ENCODE measurements around the gene CELF5. TPM values are rescaled to one million over a fixed set of nuclear protein-coding genes. Genes with fewer than 3 reads are reported as not detected.

Gene CELF5
- total and polyA plus RNA-seq, 2 experiments from 2014 or later = 1.1 TPM; not detected in 1

DNA sequence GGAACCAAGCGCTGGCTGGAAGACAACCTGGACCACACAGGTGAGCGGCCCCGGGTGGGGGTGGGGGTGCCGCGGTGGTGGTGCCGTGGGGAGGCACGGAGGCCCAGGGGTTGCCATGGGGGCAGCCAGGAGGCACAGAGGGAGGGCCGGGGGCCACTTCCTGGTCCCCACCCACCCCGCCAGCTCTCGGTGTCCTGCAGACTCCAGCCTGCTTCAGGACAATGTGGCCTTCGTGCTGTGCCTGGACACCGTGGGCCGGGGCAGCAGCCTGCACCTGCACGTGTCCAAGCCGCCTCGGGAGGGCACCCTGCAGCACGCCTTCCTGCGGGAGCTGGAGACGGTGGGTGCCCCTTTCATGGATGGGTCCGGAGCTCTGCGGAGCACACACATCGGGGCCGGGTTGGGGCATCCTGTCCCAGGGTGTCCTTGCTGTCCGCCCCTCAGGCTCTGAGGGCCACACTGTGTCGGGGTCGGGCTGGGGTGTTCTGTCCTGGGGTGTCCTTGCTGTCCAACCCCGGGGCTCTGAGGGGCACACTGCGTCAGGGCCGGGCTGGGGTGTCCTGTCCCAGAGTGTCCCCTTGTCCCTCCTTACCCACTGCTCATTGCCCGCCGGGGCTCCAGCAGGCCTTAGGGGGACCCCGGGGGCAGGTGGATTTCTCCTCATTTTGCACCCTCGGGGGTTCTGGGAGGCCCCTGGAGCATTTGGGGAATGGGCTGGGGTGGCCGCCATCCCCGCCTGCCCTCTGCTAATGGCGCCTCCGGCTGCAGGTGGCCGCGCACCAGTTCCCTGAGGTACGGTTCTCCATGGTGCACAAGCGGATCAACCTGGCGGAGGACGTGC, 20.4 kb upstream of the CELF5 start:
- H3K27me3 ChIP-seq (replicated peaks; ENCODE audit: insufficient read depth) = no peaks in the 10 kb centered on the region
- no peaks in the 10 kb centered on the region; the same call in 1 of the 2 replicates for H3K36me3 ChIP-seq (ENCODE audit: low read depth)
- H3K9me3 ChIP-seq (ENCODE audit: low read depth) = no peaks in the 10 kb centered on the region
- TF ChIP-seq EZH2 (IDR thresholded peaks at IDR 0.05; ENCODE audit: insufficient read depth, poor library complexity, severe bottlenecking) = no peak
- TF ChIP-seq EZH2phosphoT487 (IDR thresholded peaks at IDR 0.05; ENCODE audit: insufficient read depth, low read depth) = no peak
- no peaks in the 10 kb centered on the region for H3K79me2 ChIP-seq (ENCODE audit: insufficient read depth)
- DNase-seq = no peak
- no peak overlapping the region for H3K9ac ChIP-seq
- H3F3A ChIP-seq (ENCODE audit: insufficient read depth) = no peaks in the 10 kb centered on the region
- no peaks in the 10 kb centered on the region for H3K4me1 ChIP-seq (ENCODE audit: insufficient read depth)
- H3K9me2 ChIP-seq (ENCODE audit: insufficient read depth) = no peaks in the 10 kb centered on the region
- no peak overlapping the region for H3K4me3 ChIP-seq
- H4K20me1 ChIP-seq (ENCODE audit: insufficient read depth) = no peaks in the 10 kb centered on the region
- H2AFZ ChIP-seq = no peak overlapping the region
- H3K27ac ChIP-seq = no peak overlapping the region
- 96 to 97% methylated on average over 35 to 42 of the region's 43 CpGs for WGBS, 2 experiments (ENCODE audit: low coverage in 1 of 2, low lambda C conversion rate in 2 of 2, missing lambda C conversion rate in 2 of 2)
- no peak overlapping the region for H3K4me2 ChIP-seq (ENCODE audit: unreplicated experiment)
- in situ Hi-C loops (cut with MboI) = no loop called here

DNA sequence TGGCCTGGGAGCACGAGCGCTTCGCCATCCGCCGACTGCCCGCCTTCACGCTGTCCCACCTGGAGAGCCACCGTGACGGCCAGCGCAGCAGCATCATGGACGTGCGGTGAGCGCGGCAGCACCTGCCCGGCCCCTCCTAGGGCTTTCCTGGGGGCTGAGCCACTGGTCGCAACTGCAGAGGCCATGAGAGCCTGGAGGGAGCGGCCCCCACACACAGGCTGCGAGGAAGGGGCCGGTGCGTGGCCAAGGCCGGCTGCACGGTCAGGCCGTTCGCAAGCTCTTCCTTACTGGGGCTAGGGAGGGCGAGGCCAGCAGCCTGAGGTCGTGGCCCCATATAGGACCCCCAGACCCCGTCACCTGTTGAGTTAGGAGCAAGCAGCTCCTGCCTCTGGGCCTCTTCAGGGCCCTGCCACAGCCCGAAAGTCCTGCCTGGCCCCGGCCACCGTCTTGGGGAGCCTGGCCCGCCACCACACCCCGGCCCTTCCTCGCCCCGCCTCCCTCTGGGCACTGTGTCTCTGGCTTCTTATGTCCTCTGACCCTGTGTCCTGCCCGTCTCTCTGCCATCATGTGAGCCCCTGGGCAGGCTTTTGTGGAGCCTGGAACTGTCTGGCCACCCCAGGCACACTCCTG, 19.7 kb upstream of the CELF5 start:
- no peaks in the 10 kb centered on the region for H3F3A ChIP-seq (ENCODE audit: insufficient read depth)
- H3K9me3 ChIP-seq (ENCODE audit: low read depth) = no peaks in the 10 kb centered on the region
- no peaks in the 10 kb centered on the region; the same call in 1 of the 2 replicates for H3K36me3 ChIP-seq (ENCODE audit: low read depth)
- no peak overlapping the region for H3K4me3 ChIP-seq
- H3K4me2 ChIP-seq (ENCODE audit: unreplicated experiment) = no peak overlapping the region
- no peaks in the 10 kb centered on the region for H3K9me2 ChIP-seq (ENCODE audit: insufficient read depth)
- H3K9ac ChIP-seq = no peak overlapping the region
- H4K20me1 ChIP-seq (ENCODE audit: insufficient read depth) = no peaks in the 10 kb centered on the region
- H3K27me3 ChIP-seq (replicated peaks; ENCODE audit: insufficient read depth) = no peaks in the 10 kb centered on the region
- 95 to 96% methylated on average over 21 to 35 of the region's 35 CpGs for WGBS, 2 experiments (ENCODE audit: low coverage in 1 of 2, low lambda C conversion rate in 2 of 2, missing lambda C conversion rate in 2 of 2)
- in situ Hi-C loops (cut with MboI) = no loop called here
- H3K27ac ChIP-seq = no peak overlapping the region
- no peaks in the 10 kb centered on the region for H3K4me1 ChIP-seq (ENCODE audit: insufficient read depth)
- TF ChIP-seq EZH2 (IDR thresholded peaks at IDR 0.05; ENCODE audit: insufficient read depth, poor library complexity, severe bottlenecking) (no peak), EZH2phosphoT487 (IDR thresholded peaks at IDR 0.05; ENCODE audit: insufficient read depth, low read depth) (no peak)
- no peak for DNase-seq
- no peak overlapping the region for H2AFZ ChIP-seq
- H3K79me2 ChIP-seq (ENCODE audit: insufficient read depth) = no peaks in the 10 kb centered on the region

- Histone ChIP-seq H3K36me3 (ENCODE audit: low read depth) (no peaks in the 10 kb centered on the region; the same call in 1 of the 2 replicates), H3K9me2 (ENCODE audit: insufficient read depth) (no peaks in the 10 kb centered on the region), H3F3A (ENCODE audit: insufficient read depth) (no peaks in the 10 kb centered on the region), H4K20me1 (ENCODE audit: insufficient read depth) (no peaks in the 10 kb centered on the region), H3K4me2 (ENCODE audit: unreplicated experiment) (no peak overlapping the region), H2AFZ (no peak overlapping the region), H3K27ac (no peak overlapping the region), H3K27me3 (replicated peaks; ENCODE audit: insufficient read depth) (no peaks in the 10 kb centered on the region), H3K4me1 (ENCODE audit: insufficient read depth) (no peaks in the 10 kb centered on the region), H3K9ac (no peak overlapping the region), H3K4me3 (no peak overlapping the region), H3K79me2 (ENCODE audit: insufficient read depth) (no peaks in the 10 kb centered on the region), H3K9me3 (ENCODE audit: low read depth) (no peaks in the 10 kb centered on the region)
- in situ Hi-C loops (cut with MboI) = no loop called here
- DNase-seq = no peak
- 94 to 97% methylated on average over 26 to 28 of the region's 28 CpGs for WGBS, 2 experiments (ENCODE audit: low coverage in 1 of 2, low lambda C conversion rate in 2 of 2, missing lambda C conversion rate in 2 of 2)
- TF ChIP-seq EZH2 (IDR thresholded peaks at IDR 0.05; ENCODE audit: insufficient read depth, poor library complexity, severe bottlenecking) (no peak), EZH2phosphoT487 (IDR thresholded peaks at IDR 0.05; ENCODE audit: insufficient read depth, low read depth) (no peak)
Observed at GRCh38 chr19:3206216-3206953, 18.1 kb upstream of the CELF5 start.

GRCh38 chr19:3207461-3208242, 16.8 kb upstream of the CELF5 start:
- no peaks in the 10 kb centered on the region for H3K27me3 ChIP-seq (replicated peaks; ENCODE audit: insufficient read depth)
- H2AFZ ChIP-seq = no peak overlapping the region
- H3K4me1 ChIP-seq (ENCODE audit: insufficient read depth) = no peaks in the 10 kb centered on the region
- H3K4me2 ChIP-seq (ENCODE audit: unreplicated experiment) = no peak overlapping the region
- H4K20me1 ChIP-seq (ENCODE audit: insufficient read depth) = no peaks in the 10 kb centered on the region
- no peak overlapping the region for H3K27ac ChIP-seq
- H3K9me3 ChIP-seq (ENCODE audit: low read depth) = no peaks in the 10 kb centered on the region
- H3K79me2 ChIP-seq (ENCODE audit: insufficient read depth) = no peaks in the 10 kb centered on the region
- H3K36me3 ChIP-seq (ENCODE audit: low read depth) = no peaks in the 10 kb centered on the region; the same call in 1 of the 2 replicates
- H3K9me2 ChIP-seq (ENCODE audit: insufficient read depth) = no peaks in the 10 kb centered on the region
- no peak overlapping the region for H3K4me3 ChIP-seq
- no peak for TF ChIP-seq EZH2phosphoT487 (IDR thresholded peaks at IDR 0.05; ENCODE audit: insufficient read depth, low read depth)
- WGBS, 2 experiments (ENCODE audit: low coverage in 1 of 2, low lambda C conversion rate in 2 of 2, missing lambda C conversion rate in 2 of 2) = 93 to 94% methylated on average over 40 to 41 of the region's 43 CpGs
- no peak overlapping the region for H3K9ac ChIP-seq
- DNase-seq = no peak
- no peaks in the 10 kb centered on the region for H3F3A ChIP-seq (ENCODE audit: insufficient read depth)
- in situ Hi-C loops (cut with MboI) = no loop called here

Data from GM23248 (cell line).